NCI-H1048 (cell line): ENCODE data around the gene ZNF442.
"Not testable (repeated sequence)": the region's sequence is repeated elsewhere in the genome, so short reads cannot be mapped to it uniquely, and the experiment has no call there.

ENCODE experiments used
- DNase-seq: peaks from one replicate; lab custom pipeline; 2025; lab: John Stamatoyannopoulos, UW

ZNF442 gene

DNA sequence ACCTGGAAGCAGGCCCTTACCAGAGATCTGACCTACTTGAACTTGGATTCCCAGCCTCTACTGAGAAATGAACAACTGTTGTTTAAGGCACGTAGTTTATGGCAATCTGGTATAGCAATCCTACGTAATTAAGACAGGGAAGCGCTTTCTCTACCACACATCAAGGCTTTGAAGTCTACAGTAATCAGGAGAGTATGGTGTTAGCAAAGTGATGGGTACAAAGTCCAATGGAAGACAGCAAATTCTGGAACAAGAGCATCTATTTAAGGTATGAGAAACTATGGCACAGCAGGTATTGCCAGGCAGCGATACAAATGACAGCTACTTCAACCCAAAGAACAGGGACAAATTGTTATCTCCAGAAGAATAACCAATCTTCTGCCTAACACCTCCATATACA, 35.1 kb downstream of the ZNF442 start:
- no peak for DNase-seq

DNA sequence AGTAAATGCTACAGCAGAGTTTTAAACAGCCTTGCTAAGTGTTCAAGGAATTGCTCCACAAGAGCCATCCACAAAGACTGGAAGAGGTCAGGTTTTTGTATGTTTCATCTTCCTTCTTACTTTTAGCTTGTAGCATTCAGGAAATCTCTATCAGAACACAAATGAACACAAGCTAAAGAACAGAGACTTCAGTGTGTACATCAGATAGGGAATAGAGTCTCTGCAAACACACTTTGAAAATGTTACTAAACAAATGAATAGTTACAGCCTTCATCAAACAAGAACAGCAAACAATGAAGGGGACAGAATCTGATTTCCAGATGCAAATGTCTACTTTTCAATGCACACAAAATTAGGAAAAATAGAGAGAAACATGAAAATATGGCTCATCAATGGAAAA, 39.8 kb downstream of the ZNF442 start:
- no peak for DNase-seq

- no peak for DNase-seq
Measured at GRCh38 chr19:12318782-12319413, 46.6 kb downstream of the ZNF442 start.

GRCh38 chr19:12314553-12314952, 50.9 kb downstream of the ZNF442 start:
- DNase-seq = no peak

DNA sequence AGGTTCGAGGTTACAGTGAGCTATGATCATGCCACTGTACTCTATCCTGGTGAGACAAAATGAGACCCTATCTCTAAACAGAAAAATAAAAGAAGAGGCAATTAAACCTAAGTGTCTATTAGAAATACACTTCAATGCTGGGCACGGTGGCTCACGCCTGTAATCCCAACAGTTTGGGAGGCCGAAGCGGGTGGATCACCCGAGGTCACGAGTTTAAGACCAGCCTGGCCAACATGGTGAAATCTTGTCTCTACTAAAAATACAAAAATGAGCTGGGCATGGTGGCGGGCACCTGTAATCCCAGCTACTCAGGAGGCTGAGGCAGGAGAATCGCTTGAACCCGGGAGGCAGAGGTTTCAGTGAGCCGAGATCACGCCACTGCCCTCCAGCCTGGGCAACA, 56.6 kb downstream of the ZNF442 start:
- not testable (repeated sequence) for DNase-seq
